ENCODE measurements around the gene DLX2. TPM values are rescaled to one million over a fixed set of nuclear protein-coding genes. Genes with fewer than 3 reads are reported as not detected.

Gene DLX2
- total and polyA plus RNA-seq, 2 experiments from 2014 or later, result 0.37 to 1.2 TPM

- TF ChIP-seq EZH2phosphoT487 (IDR thresholded peaks at IDR 0.05; ENCODE audit: low read depth, severe bottlenecking, unreplicated experiment), result peak; percentile 39
- TF ChIP-seq EZH2 (IDR thresholded peaks at IDR 0.05; ENCODE audit: borderline replicate concordance), result no peak
- Histone ChIP-seq H3K4me1 (ENCODE audit: insufficient read depth) (peaks cover 15% of the 10 kb centered on the region), H3K9me3 (ENCODE audit: low read depth) (no peaks in the 10 kb centered on the region), H3K27ac (no peak overlapping the region), H2AFZ (no peak overlapping the region), H3K27me3 (peaks cover 98% of the 10 kb centered on the region), H3K9me2 (replicated peaks; ENCODE audit: insufficient read depth) (no peaks in the 10 kb centered on the region), H3K4me2 (no peak overlapping the region), H3K36me3 (replicated peaks; ENCODE audit: insufficient read depth, low read depth) (no peaks in the 10 kb centered on the region), H4K20me1 (ENCODE audit: insufficient read depth, poor library complexity, severe bottlenecking) (no peaks in the 10 kb centered on the region), H3K79me2 (no peaks in the 10 kb centered on the region), H3K4me3 (no peak overlapping the region)
- WGBS (ENCODE audit: low lambda C conversion rate, missing lambda C conversion rate), result 23% methylated on average over 10 of the region's 10 CpGs
- no peak for DNase-seq (ENCODE audit: low spot score)
Observed at GRCh38 chr2:172089005-172089504, 13.6 kb downstream of the DLX2 start.

- no peak for DNase-seq (ENCODE audit: low spot score)
- peak overlapping the region; percentile 46 for H2AFZ ChIP-seq
- peaks cover 98% of the 10 kb centered on the region for H3K27me3 ChIP-seq
- no peaks in the 10 kb centered on the region for H4K20me1 ChIP-seq (ENCODE audit: insufficient read depth, poor library complexity, severe bottlenecking)
- H3K79me2 ChIP-seq, result no peaks in the 10 kb centered on the region
- no peak overlapping the region for H3K4me2 ChIP-seq
- H3K4me3 ChIP-seq, result no peak overlapping the region
- WGBS (ENCODE audit: low lambda C conversion rate, missing lambda C conversion rate), result 9% methylated on average over 33 of the region's 37 CpGs
- H3K9me3 ChIP-seq (ENCODE audit: low read depth), result no peaks in the 10 kb centered on the region
- H3K36me3 ChIP-seq (replicated peaks; ENCODE audit: insufficient read depth, low read depth), result no peaks in the 10 kb centered on the region
- TF ChIP-seq EZH2 (IDR thresholded peaks at IDR 0.05; ENCODE audit: borderline replicate concordance) (peak; percentile 100), EZH2phosphoT487 (IDR thresholded peaks at IDR 0.05; ENCODE audit: low read depth, severe bottlenecking, unreplicated experiment) (peak; percentile 42), CTCF (IDR thresholded peaks at IDR 0.05; ENCODE audit: poor library complexity) (no peak)
- peaks cover 15% of the 10 kb centered on the region for H3K4me1 ChIP-seq (ENCODE audit: insufficient read depth)
- H3K27ac ChIP-seq, result no peak overlapping the region
- no peaks in the 10 kb centered on the region for H3K9me2 ChIP-seq (replicated peaks; ENCODE audit: insufficient read depth)
Observed at GRCh38 chr2:172088245-172089004, 14.3 kb downstream of the DLX2 start.

- Histone ChIP-seq H2AFZ (no peak overlapping the region), H3K9me3 (ENCODE audit: low read depth) (no peaks in the 10 kb centered on the region), H4K20me1 (ENCODE audit: insufficient read depth, poor library complexity, severe bottlenecking) (no peaks in the 10 kb centered on the region), H3K4me3 (no peak overlapping the region), H3K4me1 (ENCODE audit: insufficient read depth) (peaks cover 15% of the 10 kb centered on the region), H3K79me2 (no peaks in the 10 kb centered on the region), H3K36me3 (replicated peaks; ENCODE audit: insufficient read depth, low read depth) (no peaks in the 10 kb centered on the region), H3K27ac (no peak overlapping the region), H3K27me3 (peaks cover 98% of the 10 kb centered on the region), H3K4me2 (no peak overlapping the region), H3K9me2 (replicated peaks; ENCODE audit: insufficient read depth) (no peaks in the 10 kb centered on the region)
- 6% methylated on average over 19 of the region's 23 CpGs for WGBS (ENCODE audit: low lambda C conversion rate, missing lambda C conversion rate)
- DNase-seq (ENCODE audit: low spot score), result no peak
- TF ChIP-seq CTCF (IDR thresholded peaks at IDR 0.05; ENCODE audit: poor library complexity) (no peak), EZH2phosphoT487 (IDR thresholded peaks at IDR 0.05; ENCODE audit: low read depth, severe bottlenecking, unreplicated experiment) (no peak), EZH2 (IDR thresholded peaks at IDR 0.05; ENCODE audit: borderline replicate concordance) (no peak)
Observed at GRCh38 chr2:172087780-172088244, 14.9 kb downstream of the DLX2 start.

- H3K4me3 ChIP-seq, result no peak overlapping the region
- no peaks in the 10 kb centered on the region for H3K36me3 ChIP-seq (replicated peaks; ENCODE audit: insufficient read depth, low read depth)
- H3K9me2 ChIP-seq (replicated peaks; ENCODE audit: insufficient read depth), result no peaks in the 10 kb centered on the region
- H3K27ac ChIP-seq, result no peak overlapping the region
- peaks cover 98% of the 10 kb centered on the region for H3K27me3 ChIP-seq
- H3K4me2 ChIP-seq, result peak overlapping the region; percentile 87
- DNase-seq (ENCODE audit: low spot score), result no peak
- H3K4me1 ChIP-seq (ENCODE audit: insufficient read depth), result peaks cover 15% of the 10 kb centered on the region
- H4K20me1 ChIP-seq (ENCODE audit: insufficient read depth, poor library complexity, severe bottlenecking), result no peaks in the 10 kb centered on the region
- no peaks in the 10 kb centered on the region for H3K79me2 ChIP-seq
- WGBS (ENCODE audit: low lambda C conversion rate, missing lambda C conversion rate), result 4% methylated on average over 31 of the region's 31 CpGs
- no peaks in the 10 kb centered on the region for H3K9me3 ChIP-seq (ENCODE audit: low read depth)
- no peak overlapping the region for H2AFZ ChIP-seq
- TF ChIP-seq CTCF (IDR thresholded peaks at IDR 0.05; ENCODE audit: poor library complexity) (no peak), EZH2 (IDR thresholded peaks at IDR 0.05; ENCODE audit: borderline replicate concordance) (peak; percentile 74), EZH2phosphoT487 (IDR thresholded peaks at IDR 0.05; ENCODE audit: low read depth, severe bottlenecking, unreplicated experiment) (peak; percentile 74)
Observed at GRCh38 chr2:172087207-172087779, 15.4 kb downstream of the DLX2 start.
